GM23338 (cell line): Measurements from ENCODE around the gene IGFL4. TPM values are rescaled to one million over a fixed set of nuclear protein-coding genes. Genes with fewer than 3 reads are reported as not detected.

Experiments
- ATAC-seq: fragments of 200-7000 bp; cut with Tn5 transposase; 3 replicates; pipeline ENCODE4 v1.9.1; 2020
- DNase-seq: peaks from one replicate; pipeline ENCODE4 v3.0.0-alpha.2; 2015; ENCODE audit warnings: low spot score
- H2AFZ ChIP-seq: fragments of 200-600 bp; sonication (generic); 2 replicates; pipeline ENCODE4 v1.8.0; 2016; ENCODE audit warnings: antibody characterized with exemption, mild to moderate bottlenecking, moderate library complexity
- H3F3A ChIP-seq: fragments of 200-600 bp; sonication (generic); replicated peaks from 2 replicates; pipeline ENCODE4 v1.8.0; 2017; ENCODE audit warnings: antibody characterized with exemption, mixed run types, low read depth
- H3K27ac ChIP-seq: fragments of 200-600 bp; sonication (generic); 2 replicates; pipeline ENCODE4 v1.6.1; 2016; ENCODE audit warnings: low read depth
- H3K27me3 ChIP-seq: fragments of 200-600 bp; sonication (generic); 2 replicates; pipeline ENCODE4 v1.8.0; 2016; ENCODE audit warnings: mild to moderate bottlenecking, mixed run types, moderate library complexity; ENCODE audit not compliant: insufficient read depth
- H3K36me3 ChIP-seq: fragments of 200-600 bp; sonication (generic); 2 replicates; pipeline ENCODE4 v1.8.0; 2016; ENCODE audit warnings: mild to moderate bottlenecking; ENCODE audit not compliant: insufficient read depth
- H3K4me1 ChIP-seq: fragments of 200-600 bp; sonication (generic); 2 replicates; pipeline ENCODE4 v1.8.0; 2016; ENCODE audit warnings: mild to moderate bottlenecking, moderate library complexity; ENCODE audit not compliant: insufficient read depth
- H3K4me2 ChIP-seq: fragments of 200-600 bp; sonication (generic); 2 replicates; pipeline ENCODE4 v1.7.1; 2017; ENCODE audit warnings: mixed run types
- H3K4me3 ChIP-seq: fragments of 200-600 bp; sonication (generic); 2 replicates; pipeline ENCODE4 v1.6.1; 2016; ENCODE audit warnings: mixed run types
- H3K79me2 ChIP-seq: fragments of 200-600 bp; sonication (generic); replicated peaks from 2 replicates; pipeline ENCODE4 v1.8.0; 2017; ENCODE audit warnings: mild to moderate bottlenecking; ENCODE audit not compliant: insufficient read depth
- H3K9me2 ChIP-seq: fragments of 200-600 bp; sonication (generic); 2 replicates; pipeline ENCODE4 v1.8.0; 2017; ENCODE audit not compliant: insufficient read depth
- H4K20me1 ChIP-seq: fragments of 200-600 bp; sonication (generic); replicated peaks from 2 replicates; pipeline ENCODE4 v1.8.0; 2017; ENCODE audit warnings: mild to moderate bottlenecking; ENCODE audit not compliant: insufficient read depth
- H3K27ac Mint-ChIP-seq: 2 replicates; pipeline ENCODE4 v1.8.0; 2020; ENCODE audit warnings: inconsistent platforms, mild to moderate bottlenecking, moderate library complexity, mixed read lengths
- H3K27me3 Mint-ChIP-seq: 3 replicates; pipeline ENCODE4 v1.8.0; 2022; ENCODE audit warnings: low read depth, mild to moderate bottlenecking, moderate library complexity, mixed read lengths, inconsistent platforms; ENCODE audit not compliant: insufficient read depth, poor library complexity
- H3K36me3 Mint-ChIP-seq: 3 replicates; pipeline ENCODE4 v1.8.0; 2021; ENCODE audit warnings: low read depth, mild to moderate bottlenecking, inconsistent platforms, moderate library complexity, mixed read lengths
- H3K4me1 Mint-ChIP-seq: 3 replicates; pipeline ENCODE4 v1.8.0; 2020; ENCODE audit warnings: mild to moderate bottlenecking, inconsistent platforms, mixed read lengths
- H3K4me3 Mint-ChIP-seq: 3 replicates; pipeline ENCODE4 v1.8.0; 2021; ENCODE audit warnings: moderate library complexity, mild to moderate bottlenecking, inconsistent platforms, mixed read lengths
- H3K9me3 Mint-ChIP-seq: 3 replicates; pipeline ENCODE4 v1.8.0; 2020; ENCODE audit warnings: moderate library complexity, mild to moderate bottlenecking, inconsistent platforms, mixed read lengths
- CREB1 ChIP-seq: fragments of 250-450 bp; sonication (Bioruptor Pico); IDR thresholded peaks from 2 replicates; pipeline ENCODE4 v1.5.0; 2020; ENCODE audit warnings: low read depth, mild to moderate bottlenecking, moderate library complexity
- EZH2 ChIP-seq: fragments of 200-600 bp; sonication (generic); IDR thresholded peaks from one replicate; pipeline ENCODE4 v1.8.0; 2017; ENCODE audit warnings: antibody characterized with exemption, mild to moderate bottlenecking, low read depth; ENCODE audit not compliant: unreplicated experiment
- EZH2phosphoT487 ChIP-seq: fragments of 200-600 bp; sonication (generic); IDR thresholded peaks from one replicate; pipeline ENCODE4 v1.8.1; 2018; ENCODE audit warnings: antibody characterized with exemption; ENCODE audit not compliant: unreplicated experiment
- JUNB ChIP-seq: IDR thresholded peaks from one replicate; pipeline ENCODE4 v1.6.1; 2016; ENCODE audit warnings: antibody characterized with exemption; ENCODE audit not compliant: unreplicated experiment
- NANOG ChIP-seq: IDR thresholded peaks from 2 replicates; pipeline ENCODE4 v1.6.1; 2016; ENCODE audit warnings: antibody characterized with exemption, borderline replicate concordance
- POLR2AphosphoS5 ChIP-seq: IDR thresholded peaks from 2 replicates; pipeline ENCODE4 v1.6.1; 2016; ENCODE audit warnings: antibody characterized with exemption, low read depth
- STAT1 ChIP-seq: IDR thresholded peaks from one replicate; pipeline ENCODE4 v1.6.1; 2016; ENCODE audit warnings: antibody characterized with exemption; ENCODE audit not compliant: unreplicated experiment
- ZNF114 ChIP-seq: fragments of 250-450 bp; sonication (Bioruptor Pico); IDR thresholded peaks from 2 replicates; pipeline ENCODE4 v1.5.0; 2020; ENCODE audit warnings: mild to moderate bottlenecking, moderate library complexity
- ZNF331 ChIP-seq: fragments of 250-450 bp; sonication (Bioruptor Pico); IDR thresholded peaks from 2 replicates; pipeline ENCODE4 v1.5.0; 2020; ENCODE audit warnings: low read depth, mild to moderate bottlenecking, moderate library complexity
- polyA plus RNA-seq: library from polyadenylated mRNA; unstranded; fragments of >200 nt; fragmentation: Nextera tagmentation; extraction: Ambion mirVana; gene quantifications from 2 replicates; pipeline ENCODE4 v1.2.1, GENCODE V29; 2016
- total RNA-seq: library from RNA; depleted of rRNA; stranded (reverse); fragments of >200 nt; shearing (Covaris generic); gene quantifications from 2 replicates; pipeline ENCODE4 v1.2.3, GENCODE V29; 2014
- TF ChIP-seq, protein P1 (sequence below), 2 experiments: fragments of 200-600 bp in 1 of 2; sonication (generic) in 1 of 2; conservative IDR thresholded peaks; 2 replicates each; pipeline versions ENCODE4 v1.5.1 to v1.6.1; 2016 to 2017; ENCODE audit warnings: antibody characterized with exemption in 2 of 2, low read depth in 2 of 2, mild to moderate bottlenecking in 2 of 2, moderate library complexity in 1 of 2
- TF ChIP-seq, protein P2 (sequence below): IDR thresholded peaks from one replicate; pipeline ENCODE4 v1.6.1; 2018; ENCODE audit warnings: antibody characterized with exemption; ENCODE audit not compliant: unreplicated experiment
- TF ChIP-seq, protein P3 (sequence below): fragments of 250-450 bp; sonication (Bioruptor Pico); IDR thresholded peaks from 2 replicates; pipeline ENCODE4 v1.5.0; 2020; ENCODE audit warnings: mild to moderate bottlenecking, moderate library complexity
- TF ChIP-seq, protein P4 (sequence below): IDR thresholded peaks from 2 replicates; pipeline ENCODE4 v1.6.1; 2016; ENCODE audit warnings: antibody characterized with exemption

The IGFL4 gene
- total and polyA plus RNA-seq, 2 experiments from 2014 or later, result 0.06 to 0.87 TPM

DNA sequence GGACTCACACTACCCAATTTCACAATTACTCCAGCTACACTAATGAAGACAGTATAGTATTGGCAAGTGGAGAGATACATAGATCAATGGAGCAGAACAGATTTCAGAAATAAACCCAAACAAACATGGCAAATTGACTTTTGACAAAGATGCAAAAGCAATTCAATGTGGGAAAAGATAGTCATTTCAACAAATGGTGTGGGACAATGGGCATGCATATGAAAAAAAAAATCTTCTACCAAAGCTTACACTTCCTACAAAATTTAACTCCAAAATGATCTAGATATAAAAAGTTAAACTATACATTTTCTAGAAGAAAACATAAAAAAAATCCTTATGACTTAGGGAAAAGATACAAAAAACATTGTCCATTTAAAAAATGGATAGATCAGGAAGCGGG lies 2.7 kb upstream of the IGFL4 start:
- Histone ChIP-seq H3K9me2 (0 out of 2 replicates have a peak, but pooled peaks cover 2% of the 10 kb centered on the region), H3K79me2 (no peaks in the 10 kb centered on the region), H2AFZ (no peak overlapping the region), H3F3A (no peaks in the 10 kb centered on the region), H4K20me1 (no peaks in the 10 kb centered on the region), H3K4me1 (no peaks in the 10 kb centered on the region), H3K27ac (no peak overlapping the region), H3K36me3 (no peaks in the 10 kb centered on the region; the same call in 1 of the 2 replicates), H3K4me2 (no peak overlapping the region), H3K27me3 (peaks cover 7% of the 10 kb centered on the region; the same call in 1 of the 2 replicates), H3K4me3 (no peak overlapping the region)
- peaks cover 2% of the 10 kb centered on the region for H3K27me3 Mint-ChIP-seq
- no peak overlapping the region; the same call in 2 of the 3 replicates for H3K4me3 Mint-ChIP-seq
- TF ChIP-seq, protein P1, sequence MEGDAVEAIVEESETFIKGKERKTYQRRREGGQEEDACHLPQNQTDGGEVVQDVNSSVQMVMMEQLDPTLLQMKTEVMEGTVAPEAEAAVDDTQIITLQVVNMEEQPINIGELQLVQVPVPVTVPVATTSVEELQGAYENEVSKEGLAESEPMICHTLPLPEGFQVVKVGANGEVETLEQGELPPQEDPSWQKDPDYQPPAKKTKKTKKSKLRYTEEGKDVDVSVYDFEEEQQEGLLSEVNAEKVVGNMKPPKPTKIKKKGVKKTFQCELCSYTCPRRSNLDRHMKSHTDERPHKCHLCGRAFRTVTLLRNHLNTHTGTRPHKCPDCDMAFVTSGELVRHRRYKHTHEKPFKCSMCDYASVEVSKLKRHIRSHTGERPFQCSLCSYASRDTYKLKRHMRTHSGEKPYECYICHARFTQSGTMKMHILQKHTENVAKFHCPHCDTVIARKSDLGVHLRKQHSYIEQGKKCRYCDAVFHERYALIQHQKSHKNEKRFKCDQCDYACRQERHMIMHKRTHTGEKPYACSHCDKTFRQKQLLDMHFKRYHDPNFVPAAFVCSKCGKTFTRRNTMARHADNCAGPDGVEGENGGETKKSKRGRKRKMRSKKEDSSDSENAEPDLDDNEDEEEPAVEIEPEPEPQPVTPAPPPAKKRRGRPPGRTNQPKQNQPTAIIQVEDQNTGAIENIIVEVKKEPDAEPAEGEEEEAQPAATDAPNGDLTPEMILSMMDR (conservative IDR thresholded peaks at IDR 0.05; ENCODE audit: low read depth in 2 of 2), result no peak
- TF ChIP-seq ZNF114 (CRISPR knock-in tag) (no peak), NANOG (no peak), STAT1 (no peak), CREB1 (CRISPR knock-in tag) (no peak), EZH2 (no peak), EZH2phosphoT487 (no peak), JUNB (no peak), ZNF331 (no peak), POLR2AphosphoS5 (no peak)
- TF ChIP-seq, protein P2, sequence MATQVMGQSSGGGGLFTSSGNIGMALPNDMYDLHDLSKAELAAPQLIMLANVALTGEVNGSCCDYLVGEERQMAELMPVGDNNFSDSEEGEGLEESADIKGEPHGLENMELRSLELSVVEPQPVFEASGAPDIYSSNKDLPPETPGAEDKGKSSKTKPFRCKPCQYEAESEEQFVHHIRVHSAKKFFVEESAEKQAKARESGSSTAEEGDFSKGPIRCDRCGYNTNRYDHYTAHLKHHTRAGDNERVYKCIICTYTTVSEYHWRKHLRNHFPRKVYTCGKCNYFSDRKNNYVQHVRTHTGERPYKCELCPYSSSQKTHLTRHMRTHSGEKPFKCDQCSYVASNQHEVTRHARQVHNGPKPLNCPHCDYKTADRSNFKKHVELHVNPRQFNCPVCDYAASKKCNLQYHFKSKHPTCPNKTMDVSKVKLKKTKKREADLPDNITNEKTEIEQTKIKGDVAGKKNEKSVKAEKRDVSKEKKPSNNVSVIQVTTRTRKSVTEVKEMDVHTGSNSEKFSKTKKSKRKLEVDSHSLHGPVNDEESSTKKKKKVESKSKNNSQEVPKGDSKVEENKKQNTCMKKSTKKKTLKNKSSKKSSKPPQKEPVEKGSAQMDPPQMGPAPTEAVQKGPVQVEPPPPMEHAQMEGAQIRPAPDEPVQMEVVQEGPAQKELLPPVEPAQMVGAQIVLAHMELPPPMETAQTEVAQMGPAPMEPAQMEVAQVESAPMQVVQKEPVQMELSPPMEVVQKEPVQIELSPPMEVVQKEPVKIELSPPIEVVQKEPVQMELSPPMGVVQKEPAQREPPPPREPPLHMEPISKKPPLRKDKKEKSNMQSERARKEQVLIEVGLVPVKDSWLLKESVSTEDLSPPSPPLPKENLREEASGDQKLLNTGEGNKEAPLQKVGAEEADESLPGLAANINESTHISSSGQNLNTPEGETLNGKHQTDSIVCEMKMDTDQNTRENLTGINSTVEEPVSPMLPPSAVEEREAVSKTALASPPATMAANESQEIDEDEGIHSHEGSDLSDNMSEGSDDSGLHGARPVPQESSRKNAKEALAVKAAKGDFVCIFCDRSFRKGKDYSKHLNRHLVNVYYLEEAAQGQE, result no peak
- TF ChIP-seq, protein P3, sequence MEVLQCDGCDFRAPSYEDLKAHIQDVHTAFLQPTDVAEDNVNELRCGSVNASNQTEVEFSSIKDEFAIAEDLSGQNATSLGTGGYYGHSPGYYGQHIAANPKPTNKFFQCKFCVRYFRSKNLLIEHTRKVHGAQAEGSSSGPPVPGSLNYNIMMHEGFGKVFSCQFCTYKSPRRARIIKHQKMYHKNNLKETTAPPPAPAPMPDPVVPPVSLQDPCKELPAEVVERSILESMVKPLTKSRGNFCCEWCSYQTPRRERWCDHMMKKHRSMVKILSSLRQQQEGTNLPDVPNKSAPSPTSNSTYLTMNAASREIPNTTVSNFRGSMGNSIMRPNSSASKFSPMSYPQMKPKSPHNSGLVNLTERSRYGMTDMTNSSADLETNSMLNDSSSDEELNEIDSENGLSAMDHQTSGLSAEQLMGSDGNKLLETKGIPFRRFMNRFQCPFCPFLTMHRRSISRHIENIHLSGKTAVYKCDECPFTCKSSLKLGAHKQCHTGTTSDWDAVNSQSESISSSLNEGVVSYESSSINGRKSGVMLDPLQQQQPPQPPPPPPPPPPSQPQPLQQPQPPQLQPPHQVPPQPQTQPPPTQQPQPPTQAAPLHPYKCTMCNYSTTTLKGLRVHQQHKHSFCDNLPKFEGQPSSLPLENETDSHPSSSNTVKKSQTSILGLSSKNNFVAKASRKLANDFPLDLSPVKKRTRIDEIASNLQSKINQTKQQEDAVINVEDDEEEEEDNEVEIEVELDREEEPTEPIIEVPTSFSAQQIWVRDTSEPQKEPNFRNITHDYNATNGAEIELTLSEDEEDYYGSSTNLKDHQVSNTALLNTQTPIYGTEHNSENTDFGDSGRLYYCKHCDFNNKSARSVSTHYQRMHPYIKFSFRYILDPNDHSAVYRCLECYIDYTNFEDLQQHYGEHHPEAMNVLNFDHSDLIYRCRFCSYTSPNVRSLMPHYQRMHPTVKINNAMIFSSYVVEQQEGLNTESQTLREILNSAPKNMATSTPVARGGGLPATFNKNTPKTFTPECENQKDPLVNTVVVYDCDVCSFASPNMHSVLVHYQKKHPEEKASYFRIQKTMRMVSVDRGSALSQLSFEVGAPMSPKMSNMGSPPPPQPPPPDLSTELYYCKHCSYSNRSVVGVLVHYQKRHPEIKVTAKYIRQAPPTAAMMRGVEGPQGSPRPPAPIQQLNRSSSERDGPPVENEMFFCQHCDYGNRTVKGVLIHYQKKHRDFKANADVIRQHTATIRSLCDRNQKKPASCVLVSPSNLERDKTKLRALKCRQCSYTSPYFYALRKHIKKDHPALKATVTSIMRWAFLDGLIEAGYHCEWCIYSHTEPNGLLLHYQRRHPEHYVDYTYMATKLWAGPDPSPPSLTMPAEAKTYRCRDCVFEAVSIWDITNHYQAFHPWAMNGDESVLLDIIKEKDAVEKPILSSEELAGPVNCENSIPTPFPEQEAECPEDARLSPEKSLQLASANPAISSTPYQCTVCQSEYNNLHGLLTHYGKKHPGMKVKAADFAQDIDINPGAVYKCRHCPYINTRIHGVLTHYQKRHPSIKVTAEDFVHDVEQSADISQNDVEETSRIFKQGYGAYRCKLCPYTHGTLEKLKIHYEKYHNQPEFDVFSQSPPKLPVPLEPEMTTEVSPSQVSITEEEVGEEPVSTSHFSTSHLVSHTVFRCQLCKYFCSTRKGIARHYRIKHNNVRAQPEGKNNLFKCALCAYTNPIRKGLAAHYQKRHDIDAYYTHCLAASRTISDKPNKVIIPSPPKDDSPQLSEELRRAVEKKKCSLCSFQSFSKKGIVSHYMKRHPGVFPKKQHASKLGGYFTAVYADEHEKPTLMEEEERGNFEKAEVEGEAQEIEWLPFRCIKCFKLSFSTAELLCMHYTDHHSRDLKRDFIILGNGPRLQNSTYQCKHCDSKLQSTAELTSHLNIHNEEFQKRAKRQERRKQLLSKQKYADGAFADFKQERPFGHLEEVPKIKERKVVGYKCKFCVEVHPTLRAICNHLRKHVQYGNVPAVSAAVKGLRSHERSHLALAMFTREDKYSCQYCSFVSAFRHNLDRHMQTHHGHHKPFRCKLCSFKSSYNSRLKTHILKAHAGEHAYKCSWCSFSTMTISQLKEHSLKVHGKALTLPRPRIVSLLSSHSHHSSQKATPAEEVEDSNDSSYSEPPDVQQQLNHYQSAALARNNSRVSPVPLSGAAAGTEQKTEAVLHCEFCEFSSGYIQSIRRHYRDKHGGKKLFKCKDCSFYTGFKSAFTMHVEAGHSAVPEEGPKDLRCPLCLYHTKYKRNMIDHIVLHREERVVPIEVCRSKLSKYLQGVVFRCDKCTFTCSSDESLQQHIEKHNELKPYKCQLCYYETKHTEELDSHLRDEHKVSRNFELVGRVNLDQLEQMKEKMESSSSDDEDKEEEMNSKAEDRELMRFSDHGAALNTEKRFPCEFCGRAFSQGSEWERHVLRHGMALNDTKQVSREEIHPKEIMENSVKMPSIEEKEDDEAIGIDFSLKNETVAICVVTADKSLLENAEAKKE (CRISPR knock-in tag), result no peak
- TF ChIP-seq, protein P4, sequence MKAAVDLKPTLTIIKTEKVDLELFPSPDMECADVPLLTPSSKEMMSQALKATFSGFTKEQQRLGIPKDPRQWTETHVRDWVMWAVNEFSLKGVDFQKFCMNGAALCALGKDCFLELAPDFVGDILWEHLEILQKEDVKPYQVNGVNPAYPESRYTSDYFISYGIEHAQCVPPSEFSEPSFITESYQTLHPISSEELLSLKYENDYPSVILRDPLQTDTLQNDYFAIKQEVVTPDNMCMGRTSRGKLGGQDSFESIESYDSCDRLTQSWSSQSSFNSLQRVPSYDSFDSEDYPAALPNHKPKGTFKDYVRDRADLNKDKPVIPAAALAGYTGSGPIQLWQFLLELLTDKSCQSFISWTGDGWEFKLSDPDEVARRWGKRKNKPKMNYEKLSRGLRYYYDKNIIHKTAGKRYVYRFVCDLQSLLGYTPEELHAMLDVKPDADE, result no peak
- DNase-seq, result no peak
- H3K9me3 Mint-ChIP-seq, result peaks cover 57% of the 10 kb centered on the region
- no peaks in the 10 kb centered on the region for H3K4me1 Mint-ChIP-seq
- peaks cover 6% of the 10 kb centered on the region for H3K36me3 Mint-ChIP-seq
- no peak overlapping the region for H3K27ac Mint-ChIP-seq
- no peak for ATAC-seq
